ENCODE data around the gene SDS. TPM values are rescaled to one million over a fixed set of nuclear protein-coding genes. Genes with fewer than 3 reads are reported as not detected.

Gene SDS
- total RNA-seq, 1 experiment from 2014 or later = not detected

- H3K4me3 Mint-ChIP-seq = no peak overlapping the region
- no peaks in the 10 kb centered on the region for H3K36me3 Mint-ChIP-seq (ENCODE audit: insufficient read depth in 1 of 3, low read depth in 3 of 3)
- no peaks in the 10 kb centered on the region for H3K79me1 ChIP-seq (ENCODE audit: insufficient read depth, low read depth, low read length, poor library complexity, severe bottlenecking)
- H4K91ac ChIP-seq (ENCODE audit: insufficient read length, low read depth, low read length) = no peak overlapping the region
- H2BK15ac ChIP-seq (ENCODE audit: low read depth, low read length) = no peak overlapping the region
- no peaks in the 10 kb centered on the region for H3K23me2 ChIP-seq (ENCODE audit: insufficient read length, low read depth, low read length, poor library complexity, severe bottlenecking)
- H3K27ac ChIP-seq (ENCODE audit: insufficient read length, low read depth, low read length) = no peak overlapping the region
- WGBS (ENCODE audit: extremely low coverage, insufficient read length, low lambda C conversion rate) = no CpG with 5 or more reads among the region's 6 CpGs
- TF ChIP-seq CTCF (conservative IDR thresholded peaks at IDR 0.05) = no peak
- H3K56ac ChIP-seq (ENCODE audit: insufficient read length, low read depth, low read length) = no peak overlapping the region
- no peak overlapping the region for H3K4ac ChIP-seq (ENCODE audit: low read depth, low read length)
- no peak for DNase-seq
- no peak overlapping the region for H2BK120ac ChIP-seq (ENCODE audit: low read depth, low read length, poor library complexity, severe bottlenecking)
- H3K27ac Mint-ChIP-seq = no peak overlapping the region
- H3K4me1 ChIP-seq (ENCODE audit: insufficient read depth, low read length) = no peaks in the 10 kb centered on the region
- no peak overlapping the region for H3K14ac ChIP-seq (ENCODE audit: insufficient read depth, low read length)
- no peak overlapping the region for H2BK5ac ChIP-seq (ENCODE audit: insufficient read length, low read length)
- no peak overlapping the region for H3K18ac ChIP-seq (ENCODE audit: insufficient read length, low read depth, low read length)
- no peak overlapping the region for H3K9ac ChIP-seq (ENCODE audit: extremely low read depth, insufficient read length, low read length)
- H4K20me1 ChIP-seq (ENCODE audit: control insufficient read depth, insufficient read depth, insufficient read length) = no peaks in the 10 kb centered on the region
- peaks cover 20 to 30% of the 10 kb centered on the region in 2 experiments for H3K4me1 Mint-ChIP-seq
- H2AK5ac ChIP-seq (ENCODE audit: insufficient read length, low read length) = no peak overlapping the region
- no peaks in the 10 kb centered on the region; a peak in 2 of 5 replicates for H3K9me3 Mint-ChIP-seq
- no peak overlapping the region for H2BK12ac ChIP-seq (ENCODE audit: insufficient read length, low read depth, low read length)
- H3K27me3 Mint-ChIP-seq (ENCODE audit: low read depth) = peaks cover 4% of the 10 kb centered on the region
- no peak overlapping the region for H4K8ac ChIP-seq (replicated peaks; ENCODE audit: insufficient read length, low read depth, low read length)
- no peak overlapping the region for H4K5ac ChIP-seq (ENCODE audit: insufficient read length, low read depth, low read length)
- no peak overlapping the region for H2BK20ac ChIP-seq (ENCODE audit: low read depth, low read length, poor library complexity, severe bottlenecking)
- no peak overlapping the region for H3T11ph ChIP-seq (ENCODE audit: low read length)
- no peak overlapping the region for H3K4me2 ChIP-seq (ENCODE audit: insufficient read depth, insufficient read length, low read length)
- no peaks in the 10 kb centered on the region for H3K9me3 ChIP-seq (ENCODE audit: control insufficient read depth, low read depth, low read length)
- H3K79me2 ChIP-seq (ENCODE audit: insufficient read depth, low read length) = no peaks in the 10 kb centered on the region
- H3K23ac ChIP-seq (ENCODE audit: insufficient read length, low read depth, low read length) = no peak overlapping the region
- H2AFZ ChIP-seq (ENCODE audit: low read length) = no peak overlapping the region
- H3K27me3 ChIP-seq (ENCODE audit: insufficient read depth, low read length) = no peaks in the 10 kb centered on the region
Observed at GRCh38 chr12:113407931-113408600, 4.4 kb upstream of the SDS start.
